ENCODE results near the gene ITPR2. TPM values are rescaled to one million over a fixed set of nuclear protein-coding genes. Genes with fewer than 3 reads are reported as not detected.
A peak's percentile ranks its signal among the peaks of the same experiment; 100 is the strongest.

Gene ITPR2
- total RNA-seq, 6 experiments from 2014 or later, result 6.9 to 8.4 (median 7.6) TPM

DNA sequence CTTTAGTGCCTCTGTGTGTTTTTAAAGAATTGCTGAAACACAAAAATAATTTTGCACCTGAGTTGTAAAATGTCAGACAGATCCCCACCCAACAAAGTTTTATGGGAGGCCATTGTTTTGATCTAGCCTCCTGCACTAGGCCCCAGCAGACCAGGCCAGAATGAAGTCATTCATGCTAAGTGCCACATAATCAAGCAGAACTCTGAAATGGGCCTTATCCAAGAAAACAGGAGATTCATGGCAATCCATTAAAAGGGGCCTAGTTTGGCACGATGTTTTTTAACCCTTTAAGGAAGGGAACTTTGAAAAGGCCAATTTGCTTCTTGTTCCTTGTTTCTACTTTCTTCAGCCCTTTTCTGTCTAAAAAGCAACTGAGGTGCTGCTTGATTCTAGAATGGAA, 260.9 kb downstream of the ITPR2 start:
- no peaks in the 10 kb centered on the region for H3K9me3 Mint-ChIP-seq
- H3K4me3 Mint-ChIP-seq, result no peak overlapping the region
- no peaks in the 10 kb centered on the region for H3K36me3 Mint-ChIP-seq (ENCODE audit: low read depth)
- H3K4me1 Mint-ChIP-seq (ENCODE audit: low read depth), result no peaks in the 10 kb centered on the region
- H3K27me3 Mint-ChIP-seq (ENCODE audit: insufficient read depth), result no peaks in the 10 kb centered on the region
- TF ChIP-seq, protein P1, sequence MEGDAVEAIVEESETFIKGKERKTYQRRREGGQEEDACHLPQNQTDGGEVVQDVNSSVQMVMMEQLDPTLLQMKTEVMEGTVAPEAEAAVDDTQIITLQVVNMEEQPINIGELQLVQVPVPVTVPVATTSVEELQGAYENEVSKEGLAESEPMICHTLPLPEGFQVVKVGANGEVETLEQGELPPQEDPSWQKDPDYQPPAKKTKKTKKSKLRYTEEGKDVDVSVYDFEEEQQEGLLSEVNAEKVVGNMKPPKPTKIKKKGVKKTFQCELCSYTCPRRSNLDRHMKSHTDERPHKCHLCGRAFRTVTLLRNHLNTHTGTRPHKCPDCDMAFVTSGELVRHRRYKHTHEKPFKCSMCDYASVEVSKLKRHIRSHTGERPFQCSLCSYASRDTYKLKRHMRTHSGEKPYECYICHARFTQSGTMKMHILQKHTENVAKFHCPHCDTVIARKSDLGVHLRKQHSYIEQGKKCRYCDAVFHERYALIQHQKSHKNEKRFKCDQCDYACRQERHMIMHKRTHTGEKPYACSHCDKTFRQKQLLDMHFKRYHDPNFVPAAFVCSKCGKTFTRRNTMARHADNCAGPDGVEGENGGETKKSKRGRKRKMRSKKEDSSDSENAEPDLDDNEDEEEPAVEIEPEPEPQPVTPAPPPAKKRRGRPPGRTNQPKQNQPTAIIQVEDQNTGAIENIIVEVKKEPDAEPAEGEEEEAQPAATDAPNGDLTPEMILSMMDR (IDR thresholded peaks at IDR 0.05), result no peak
- no peak overlapping the region for H3K27ac Mint-ChIP-seq
- DNase-seq, result no peak

DNA sequence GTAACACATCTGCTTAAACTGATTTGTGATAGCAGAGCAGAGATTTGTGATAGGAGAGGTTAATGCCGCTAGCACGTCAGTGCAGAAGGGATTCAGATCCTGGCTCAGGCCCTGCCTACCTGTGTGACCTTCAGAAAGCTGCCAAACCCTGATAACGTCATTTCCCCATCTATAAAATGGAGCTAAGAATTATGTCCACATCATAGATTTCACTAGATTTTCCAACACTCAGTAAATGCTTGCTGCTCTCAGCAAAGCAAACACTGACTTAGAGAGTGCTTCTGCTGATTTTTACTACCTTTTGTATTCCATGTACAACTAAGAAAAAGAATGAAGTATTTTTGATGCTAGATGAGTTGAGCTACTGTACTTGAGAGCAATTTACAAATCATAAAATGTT, 261.4 kb downstream of the ITPR2 start:
- Mint-ChIP-seq H3K27ac (no peak overlapping the region), H3K27me3 (ENCODE audit: insufficient read depth) (no peaks in the 10 kb centered on the region), H3K4me3 (no peak overlapping the region), H3K36me3 (ENCODE audit: low read depth) (no peaks in the 10 kb centered on the region), H3K9me3 (no peaks in the 10 kb centered on the region), H3K4me1 (ENCODE audit: low read depth) (peaks cover 6% of the 10 kb centered on the region; the same call in 1 of the 2 replicates)
- no peak for DNase-seq
- TF ChIP-seq, protein P1 (IDR thresholded peaks at IDR 0.05), result no peak

DNA sequence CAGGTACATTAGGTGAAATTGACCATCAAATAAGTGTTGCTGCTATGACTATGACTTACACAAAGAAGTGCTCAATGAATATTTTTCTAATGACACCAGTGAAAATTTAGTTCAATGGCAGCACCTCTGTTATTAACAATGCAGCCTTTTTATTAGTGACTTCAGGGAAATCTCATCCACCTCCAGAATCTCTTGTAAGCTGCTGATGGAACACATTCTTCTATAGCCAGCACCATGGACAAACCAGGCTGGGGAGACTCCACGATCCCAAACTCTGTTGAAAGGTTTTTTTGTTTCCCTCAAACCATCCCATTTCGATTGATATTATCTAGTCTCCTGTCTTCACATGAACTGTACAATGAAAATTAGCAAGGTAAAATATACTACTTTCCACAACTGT, 265.9 kb downstream of the ITPR2 start:
- Mint-ChIP-seq H3K4me1 (ENCODE audit: low read depth) (peaks cover 21% of the 10 kb centered on the region), H3K9me3 (no peaks in the 10 kb centered on the region)
- DNase-seq, result no peak

GRCh38 chr12:26566675-26567074, 266.3 kb downstream of the ITPR2 start:
- Mint-ChIP-seq H3K27me3 (ENCODE audit: insufficient read depth) (no peaks in the 10 kb centered on the region), H3K27ac (no peak overlapping the region), H3K9me3 (no peaks in the 10 kb centered on the region), H3K4me1 (ENCODE audit: low read depth) (peaks cover 21% of the 10 kb centered on the region), H3K4me3 (no peak overlapping the region), H3K36me3 (ENCODE audit: low read depth) (no peaks in the 10 kb centered on the region)
- TF ChIP-seq, protein P1 (IDR thresholded peaks at IDR 0.05), result no peak
- no peak for DNase-seq

More for the DNA sequence above, 265.9 kb downstream of the ITPR2 start:
- no peak overlapping the region for H3K27ac Mint-ChIP-seq
- TF ChIP-seq, protein P1 (IDR thresholded peaks at IDR 0.05), result no peak
- H3K27me3 Mint-ChIP-seq (ENCODE audit: insufficient read depth), result no peaks in the 10 kb centered on the region
- H3K36me3 Mint-ChIP-seq (ENCODE audit: low read depth), result no peaks in the 10 kb centered on the region
- no peak overlapping the region for H3K4me3 Mint-ChIP-seq

GRCh38 chr12:26566186-26566585, 266.8 kb downstream of the ITPR2 start:
- Mint-ChIP-seq H3K27me3 (ENCODE audit: insufficient read depth) (no peaks in the 10 kb centered on the region), H3K4me1 (ENCODE audit: low read depth) (peaks cover 21% of the 10 kb centered on the region), H3K36me3 (ENCODE audit: low read depth) (no peaks in the 10 kb centered on the region), H3K27ac (no peak overlapping the region), H3K4me3 (no peak overlapping the region), H3K9me3 (no peaks in the 10 kb centered on the region)
- TF ChIP-seq, protein P1 (IDR thresholded peaks at IDR 0.05), result no peak
- no peak for DNase-seq

DNA sequence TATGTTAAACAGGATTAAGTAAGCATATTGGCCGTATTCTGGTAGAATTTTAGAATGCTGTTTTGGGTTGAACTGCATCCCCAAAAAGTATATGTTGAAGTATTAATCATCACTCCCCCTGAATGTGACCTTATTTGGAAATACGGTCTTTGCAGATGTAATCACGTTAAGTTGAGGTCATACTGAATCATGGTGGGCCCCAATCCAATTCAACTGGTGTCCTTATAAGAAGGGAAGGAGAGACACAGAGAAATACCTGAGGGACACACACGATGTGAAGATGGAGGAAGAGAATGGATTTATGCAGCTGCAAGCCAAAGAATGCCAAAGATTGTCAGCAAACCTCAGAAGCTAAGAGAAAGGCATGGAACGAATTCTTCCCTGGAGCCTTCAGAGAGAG, 268.6 kb downstream of the ITPR2 start:
- peak; percentile 26 for DNase-seq
- H3K27me3 Mint-ChIP-seq (ENCODE audit: insufficient read depth), result no peaks in the 10 kb centered on the region
- H3K4me1 Mint-ChIP-seq (ENCODE audit: low read depth), result peaks cover 21% of the 10 kb centered on the region
- no peaks in the 10 kb centered on the region for H3K9me3 Mint-ChIP-seq
- no peak overlapping the region for H3K27ac Mint-ChIP-seq
- H3K4me3 Mint-ChIP-seq, result no peak overlapping the region
- H3K36me3 Mint-ChIP-seq (ENCODE audit: low read depth), result no peaks in the 10 kb centered on the region
- TF ChIP-seq, protein P1 (IDR thresholded peaks at IDR 0.05), result no peak

All from HFFc6 (cell line).